Adrenal gland (tissue), 5 donors: ENCODE results near the gene QKI.

Experiments used
- CTCF ChIP-seq, 6 experiments: fragments of 450-650 bp in 4 of 6; fragments of 200-600 bp in 2 of 6; sonication (generic) in 1 of 6; IDR thresholded peaks; 1 replicate in 5 of 6; 2 replicates in 1 of 6; pipeline versions ENCODE4 v1.5.1 to v1.8.0; 2016 to 2021; ENCODE audit warnings: antibody characterized with exemption in 6 of 6, mild to moderate bottlenecking in 2 of 6, moderate library complexity in 1 of 6
- POLR2A ChIP-seq, 2 donors: fragments of 450-650 bp; IDR thresholded peaks; one replicate each; pipeline ENCODE4 v1.6.1; 2017; ENCODE audit warnings: antibody characterized with exemption in 2 of 2, mild to moderate bottlenecking in 2 of 2, moderate library complexity in 1 of 2
- donor health status: DM: no; HTN: no; CAD: no.

GRCh38 chr6:163607792-163608191, 193.3 kb downstream of the QKI start:
- TF ChIP-seq CTCF (IDR thresholded peaks at IDR 0.05): no peak
- no peak for TF ChIP-seq POLR2A (IDR thresholded peaks at IDR 0.05)
